Activated gamma-delta T cell treated with Interleukin-2 at 50 U/mL for 16 hours (primary cell): ENCODE data around the gene SKIC2.
"Not testable (repeated sequence)": the region's sequence is repeated elsewhere in the genome, so short reads cannot be mapped to it uniquely, and the experiment has no call there.

ENCODE experiments used
- DNase-seq: peaks from one replicate; pipeline ENCODE4 v3.0.0-alpha.2; 2020

SKIC2 gene

DNA sequence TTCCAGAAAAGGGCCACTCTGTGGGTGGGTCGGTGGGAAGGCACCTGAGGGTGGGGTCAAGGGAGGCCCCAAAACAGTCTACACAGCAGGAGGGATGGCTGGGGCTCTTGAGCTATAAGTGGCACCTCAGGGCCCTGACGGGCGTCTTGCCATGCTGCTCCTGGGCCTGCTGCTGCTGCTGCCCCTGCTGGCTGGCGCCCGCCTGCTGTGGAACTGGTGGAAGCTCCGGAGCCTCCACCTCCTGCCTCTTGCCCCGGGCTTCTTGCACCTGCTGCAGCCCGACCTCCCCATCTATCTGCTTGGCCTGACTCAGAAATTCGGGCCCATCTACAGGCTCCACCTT is 46.5 kb downstream of the SKIC2 start:
- DNase-seq = not testable (repeated sequence)

DNA sequence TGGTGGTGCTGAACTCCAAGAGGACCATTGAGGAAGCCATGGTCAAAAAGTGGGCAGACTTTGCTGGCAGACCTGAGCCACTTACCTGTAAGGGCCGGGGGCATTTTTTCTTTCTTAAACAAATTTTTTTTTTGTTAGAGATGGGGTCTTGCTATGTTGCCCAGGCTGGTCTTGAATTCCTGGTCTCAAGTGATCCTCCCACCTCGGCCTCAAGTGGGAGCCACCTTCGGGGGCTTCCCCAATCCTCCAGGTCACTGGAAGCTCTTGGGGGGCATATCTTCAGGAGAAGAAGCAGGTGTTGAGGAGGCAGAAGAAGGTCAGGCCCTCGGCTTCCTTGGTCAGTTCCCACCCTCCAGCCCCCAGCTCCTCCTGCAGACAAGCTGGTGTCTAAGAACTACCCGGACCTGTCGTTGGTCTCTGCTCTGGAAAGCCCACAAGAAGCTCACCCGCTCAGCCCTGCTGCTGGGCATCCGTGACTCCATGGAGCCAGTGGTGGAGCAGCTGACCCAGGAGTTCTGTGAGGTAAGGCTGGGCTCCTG is 47.1 kb downstream of the SKIC2 start:
- not testable (repeated sequence) for DNase-seq

DNA sequence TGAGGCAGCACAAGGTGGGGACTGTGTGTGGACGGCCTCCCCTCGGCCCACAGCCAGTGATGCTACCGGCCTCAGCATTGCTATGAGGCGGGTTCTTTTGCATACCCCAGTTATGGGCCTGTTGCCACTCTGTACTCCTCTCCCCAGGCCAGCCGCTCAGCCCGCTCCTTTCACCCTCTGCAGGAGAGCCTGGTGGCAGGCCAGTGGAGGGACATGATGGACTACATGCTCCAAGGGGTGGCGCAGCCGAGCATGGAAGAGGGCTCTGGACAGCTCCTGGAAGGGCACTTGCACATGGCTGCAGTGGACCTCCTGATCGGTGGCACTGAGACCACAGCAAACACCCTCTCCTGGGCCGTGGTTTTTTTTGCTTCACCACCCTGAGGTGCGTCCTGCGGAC is 48.1 kb downstream of the SKIC2 start:
- DNase-seq = not testable (repeated sequence)

- not testable (repeated sequence) for DNase-seq
These were observed 49.1 kb downstream of the SKIC2 start for GRCh38 chr6:32008037-32008436.

DNA sequence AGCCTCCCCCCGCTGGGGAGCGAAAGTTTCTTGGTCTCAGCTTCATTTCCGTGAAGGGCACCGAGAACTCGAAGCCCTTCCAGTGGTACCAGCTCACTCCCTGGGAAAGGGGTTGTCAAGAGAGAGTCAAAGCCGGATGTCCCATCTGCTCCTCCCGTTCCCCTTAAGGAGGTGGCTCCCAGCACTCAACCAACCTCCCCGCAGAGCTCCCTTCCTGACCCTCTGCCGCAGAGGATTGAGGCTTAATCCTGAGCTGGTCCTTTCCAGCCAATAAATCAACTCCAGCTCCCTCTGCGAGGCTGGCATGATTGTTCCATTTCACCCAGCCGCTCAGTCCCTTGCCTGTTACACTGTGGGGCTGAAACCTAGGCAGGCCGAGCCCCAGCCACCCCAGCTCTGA is 49.6 kb downstream of the SKIC2 start:
- DNase-seq = not testable (repeated sequence)

DNA sequence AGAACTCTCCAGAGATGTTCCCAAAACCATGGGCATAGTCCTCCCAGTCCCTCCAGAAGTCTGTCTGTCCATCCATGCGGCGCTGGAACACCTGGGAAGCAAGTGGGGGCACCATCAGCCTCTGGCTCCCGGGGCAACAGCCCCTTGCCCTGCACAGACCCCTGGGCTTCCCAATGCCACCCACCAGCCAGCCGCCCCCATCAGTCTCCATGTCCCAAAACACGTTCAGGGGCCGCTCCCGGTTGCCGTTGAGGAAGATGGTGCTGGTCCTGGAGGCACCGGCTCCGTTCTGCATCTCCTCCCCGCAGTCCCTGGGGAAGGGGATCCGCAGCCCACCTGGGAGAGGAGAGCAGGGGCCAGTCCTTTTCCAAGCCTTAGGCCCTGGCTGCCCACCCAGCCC is 50.6 kb downstream of the SKIC2 start:
- not testable (repeated sequence) for DNase-seq

- DNase-seq = not testable (repeated sequence)
These were observed 52.0 kb downstream of the SKIC2 start for GRCh38 chr6:32010856-32011530.

- DNase-seq = not testable (repeated sequence)
These were observed 54.1 kb downstream of the SKIC2 start for GRCh38 chr6:32012941-32013617.

DNA sequence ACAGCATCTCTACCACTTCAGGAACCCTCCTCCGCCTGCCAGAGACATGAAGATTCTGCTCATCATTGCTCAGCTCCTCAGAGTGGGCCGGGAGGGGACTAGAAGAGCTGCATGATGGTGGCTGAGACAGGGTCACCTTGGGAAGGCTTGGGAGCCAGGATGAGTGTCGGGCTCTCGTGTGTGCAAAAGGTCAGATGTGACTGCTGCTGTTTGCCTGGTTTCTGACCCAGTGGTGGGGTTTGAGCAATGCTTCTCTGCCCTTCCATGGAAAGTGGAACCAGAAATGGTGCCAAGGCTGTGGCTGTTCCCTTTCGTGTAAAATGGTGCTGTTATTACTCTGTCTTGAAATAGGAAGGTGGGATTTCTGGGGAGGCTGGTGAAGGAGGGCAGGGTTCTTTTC is 54.8 kb downstream of the SKIC2 start:
- DNase-seq = not testable (repeated sequence)

- DNase-seq = not testable (repeated sequence)
These were observed 55.6 kb downstream of the SKIC2 start, which contains the start of gene C4B for GRCh38 chr6:32014547-32014946. TSS of gene C4B (plus strand) at chr6:32014795. CDS start at chr6:32014846, 51 bp downstream.
